Fibroblast of the aortic adventitia (primary cell): Measurements from ENCODE around the gene PRM3. TPM values are rescaled to one million over a fixed set of nuclear protein-coding genes. Genes with fewer than 3 reads are reported as not detected.

Experiments
- DNase-seq: peaks from one replicate; pipeline ENCODE4 v3.0.0-alpha.2; 2010; ENCODE audit warnings: low read depth
- H3K4me3 ChIP-seq: 2 replicates; pipeline ENCODE4 v1.5.1; 2011; ENCODE audit warnings: low read depth, mild to moderate bottlenecking, control low read depth, low read length, moderate library complexity
- total RNA-seq: library from RNA; depleted of rRNA; stranded (reverse); fragments of >200 nt; gene quantifications from 2 replicates; pipeline ENCODE4 v1.2.3, GENCODE V29; 2012; ENCODE audit warnings: low replicate concordance
- TF ChIP-seq, protein P1 (sequence below): IDR thresholded peaks from 2 replicates; pipeline ENCODE4 v1.5.1; 2011; ENCODE audit warnings: mild to moderate bottlenecking, low read length, control low read depth, inconsistent platforms; ENCODE audit not compliant: insufficient read depth

Gene PRM3
- total RNA-seq, 1 donor, result not detected

DNA sequence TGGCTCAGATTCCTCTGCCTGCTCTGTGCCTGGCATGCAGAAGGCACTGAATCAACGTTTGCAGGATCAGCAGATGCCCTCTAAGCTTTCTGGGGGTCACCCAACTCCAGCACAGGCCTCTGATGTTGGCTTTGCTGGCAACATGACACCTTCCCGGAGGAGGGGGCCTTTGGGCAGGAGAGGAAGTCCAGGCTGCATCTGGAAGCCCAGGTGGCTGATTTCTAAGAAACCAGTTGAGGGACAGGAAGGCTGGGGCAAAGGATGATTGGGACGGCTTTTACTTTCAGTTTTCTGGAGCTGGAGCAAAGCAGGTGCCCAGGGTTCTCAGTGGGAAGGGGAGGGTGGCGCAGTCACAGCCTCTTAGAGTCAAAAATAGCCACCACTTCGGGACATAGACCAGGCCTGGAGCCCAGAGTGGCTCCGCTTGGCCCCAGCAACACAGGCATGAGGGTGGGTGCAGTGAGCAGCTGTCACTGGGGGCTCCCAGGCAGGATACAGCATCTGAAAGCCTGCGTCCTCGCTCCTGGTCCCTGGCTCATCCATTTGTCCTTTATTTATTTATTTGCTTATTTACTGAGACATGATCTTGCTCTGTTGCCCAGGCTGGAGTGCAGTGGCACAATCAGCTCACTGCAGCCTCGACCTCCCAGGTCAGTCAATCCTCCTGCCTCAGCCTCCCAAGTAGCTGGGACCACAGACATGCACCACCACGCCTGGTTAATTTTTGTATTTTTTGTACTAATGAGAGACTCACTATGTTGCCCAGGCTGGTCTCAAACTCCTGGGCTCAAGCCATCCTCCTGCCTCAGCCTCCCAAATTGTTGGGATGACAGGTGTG, 32.6 kb downstream of the PRM3 start:
- TF ChIP-seq, protein P1, sequence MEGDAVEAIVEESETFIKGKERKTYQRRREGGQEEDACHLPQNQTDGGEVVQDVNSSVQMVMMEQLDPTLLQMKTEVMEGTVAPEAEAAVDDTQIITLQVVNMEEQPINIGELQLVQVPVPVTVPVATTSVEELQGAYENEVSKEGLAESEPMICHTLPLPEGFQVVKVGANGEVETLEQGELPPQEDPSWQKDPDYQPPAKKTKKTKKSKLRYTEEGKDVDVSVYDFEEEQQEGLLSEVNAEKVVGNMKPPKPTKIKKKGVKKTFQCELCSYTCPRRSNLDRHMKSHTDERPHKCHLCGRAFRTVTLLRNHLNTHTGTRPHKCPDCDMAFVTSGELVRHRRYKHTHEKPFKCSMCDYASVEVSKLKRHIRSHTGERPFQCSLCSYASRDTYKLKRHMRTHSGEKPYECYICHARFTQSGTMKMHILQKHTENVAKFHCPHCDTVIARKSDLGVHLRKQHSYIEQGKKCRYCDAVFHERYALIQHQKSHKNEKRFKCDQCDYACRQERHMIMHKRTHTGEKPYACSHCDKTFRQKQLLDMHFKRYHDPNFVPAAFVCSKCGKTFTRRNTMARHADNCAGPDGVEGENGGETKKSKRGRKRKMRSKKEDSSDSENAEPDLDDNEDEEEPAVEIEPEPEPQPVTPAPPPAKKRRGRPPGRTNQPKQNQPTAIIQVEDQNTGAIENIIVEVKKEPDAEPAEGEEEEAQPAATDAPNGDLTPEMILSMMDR, result no peak
- H3K4me3 ChIP-seq, result no peak overlapping the region
- no peak for DNase-seq

DNA sequence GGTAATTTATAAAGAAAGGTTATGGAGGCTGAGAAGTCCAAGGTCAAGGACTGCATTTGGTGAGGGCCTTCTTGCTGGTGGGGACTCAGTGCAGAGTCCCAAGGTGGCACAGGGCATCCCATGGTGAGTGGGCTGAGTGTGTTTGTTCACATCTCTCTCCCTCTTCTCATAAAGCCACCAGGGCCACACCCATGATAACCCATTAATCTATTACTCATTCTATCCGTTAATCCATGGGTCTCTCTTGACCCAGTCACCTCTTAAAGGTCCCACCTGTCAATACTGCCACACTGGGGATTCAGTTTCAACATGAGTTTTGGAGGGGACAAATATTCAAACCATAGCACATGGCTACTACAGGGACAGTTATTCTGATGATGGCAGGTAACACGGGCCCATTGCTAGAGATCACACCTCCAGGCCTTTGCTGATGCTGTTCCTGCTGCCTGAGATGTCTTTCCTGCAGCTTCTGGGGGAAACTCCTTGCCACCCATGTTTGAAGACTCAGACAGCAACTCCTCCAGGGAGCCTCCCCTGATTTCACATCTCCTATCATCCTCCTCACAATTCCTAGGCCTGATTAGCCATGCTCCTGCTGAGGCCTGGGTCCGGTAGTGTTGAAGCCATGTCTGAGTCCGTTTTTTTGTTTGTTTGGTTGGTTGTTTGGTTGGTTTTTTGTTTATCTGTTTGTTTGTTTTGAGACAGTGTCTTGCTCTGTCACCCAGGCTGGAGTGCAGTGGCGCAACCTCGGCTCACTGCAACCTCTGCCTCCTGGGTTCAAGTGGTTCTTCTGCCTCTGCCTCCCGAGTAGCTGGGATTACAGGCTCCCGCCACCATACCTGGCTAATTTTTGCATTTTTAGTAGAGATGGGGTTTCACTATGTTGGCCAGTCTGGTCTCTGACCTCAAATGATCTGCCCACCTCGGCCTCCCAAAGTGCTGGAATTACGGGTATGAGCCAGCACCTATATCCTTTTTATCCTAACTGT, 33.5 kb downstream of the PRM3 start:
- no peak overlapping the region for H3K4me3 ChIP-seq
- TF ChIP-seq, protein P1, result no peak
- DNase-seq, result no peak

DNA sequence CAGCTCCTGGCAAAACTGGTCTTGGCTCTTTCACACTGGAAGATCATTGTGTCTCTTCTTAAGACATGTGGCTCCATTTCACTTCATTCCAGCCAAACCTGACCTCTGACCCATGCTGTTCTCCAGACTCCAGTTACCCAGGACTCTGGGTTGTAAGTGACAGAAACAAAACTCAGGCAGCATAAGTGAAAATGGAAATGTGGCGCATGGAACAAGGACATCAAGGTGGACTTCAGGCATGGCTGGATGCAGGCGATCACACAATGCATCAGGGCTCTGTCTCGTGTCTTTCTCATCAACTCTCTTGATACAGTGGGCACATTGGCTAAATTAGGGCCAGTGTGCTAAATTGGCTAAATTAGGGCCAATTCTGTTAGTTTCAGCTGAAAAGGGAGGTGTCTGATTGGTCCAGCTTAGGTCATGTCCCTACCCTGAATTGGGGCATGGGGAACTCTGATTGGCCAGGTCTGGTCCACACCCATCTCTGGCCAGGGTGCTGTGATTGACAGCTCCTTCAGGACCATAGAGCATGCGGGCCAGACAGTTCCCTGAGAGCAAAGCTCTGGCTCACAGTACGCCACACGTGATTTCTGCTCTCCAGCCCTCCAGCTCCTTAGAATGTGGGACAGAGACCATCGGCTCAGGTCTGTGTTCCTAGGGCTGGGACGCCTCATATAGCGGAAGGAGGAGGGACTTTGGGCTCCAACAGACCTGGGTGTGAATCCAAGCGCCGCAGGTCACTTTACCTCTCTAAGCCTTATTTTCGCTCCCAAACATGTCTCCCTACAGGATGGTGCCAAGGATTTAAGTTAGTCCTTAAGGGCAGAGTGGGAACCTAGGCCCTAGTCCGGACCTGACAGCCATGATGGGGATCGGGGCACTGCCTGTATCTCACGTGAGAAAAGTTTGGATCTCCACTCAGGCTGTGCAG, 34.9 kb downstream of the PRM3 start:
- H3K4me3 ChIP-seq, result no peak overlapping the region
- TF ChIP-seq, protein P1, result no peak
- no peak for DNase-seq

DNA sequence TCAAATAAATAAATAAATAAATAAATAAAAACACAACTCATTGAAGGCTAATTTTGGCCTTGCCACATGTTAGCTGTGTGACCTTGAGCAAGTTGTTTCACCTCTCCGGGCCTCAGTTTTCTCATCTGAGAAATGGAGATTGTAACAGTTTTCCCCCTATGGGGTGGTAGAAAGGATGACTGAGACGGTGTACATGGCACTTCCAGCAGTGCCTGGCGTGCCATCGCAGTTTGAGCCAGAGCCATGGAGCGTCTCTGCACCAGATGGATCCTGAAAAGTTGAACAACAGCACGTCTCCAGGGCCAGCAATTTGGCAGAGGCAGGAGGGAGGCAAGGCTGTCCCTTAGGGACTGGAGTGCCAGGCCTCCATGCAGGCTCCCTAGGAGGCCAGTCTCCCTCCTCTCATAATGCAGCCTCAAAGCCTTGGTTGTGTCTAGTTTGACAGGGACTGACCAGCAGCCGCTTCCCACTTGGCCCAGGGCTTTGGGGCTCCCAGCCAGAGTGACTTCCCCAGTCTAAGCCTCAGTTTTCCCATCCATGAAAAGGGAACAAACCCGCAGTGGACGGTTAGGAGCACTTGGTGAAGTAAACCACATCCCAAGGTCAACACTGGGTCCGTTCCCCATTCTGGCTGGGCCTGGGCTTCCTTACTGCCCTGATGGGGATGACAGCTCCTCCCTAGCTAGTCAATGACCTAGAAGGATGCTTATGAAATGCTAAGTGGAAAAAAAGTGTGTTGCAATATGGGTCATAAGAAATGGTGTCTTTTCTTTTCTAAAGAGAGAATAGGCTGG, 36.8 kb downstream of the PRM3 start:
- TF ChIP-seq, protein P1, result no peak
- no peak for DNase-seq
- no peak overlapping the region for H3K4me3 ChIP-seq

DNA sequence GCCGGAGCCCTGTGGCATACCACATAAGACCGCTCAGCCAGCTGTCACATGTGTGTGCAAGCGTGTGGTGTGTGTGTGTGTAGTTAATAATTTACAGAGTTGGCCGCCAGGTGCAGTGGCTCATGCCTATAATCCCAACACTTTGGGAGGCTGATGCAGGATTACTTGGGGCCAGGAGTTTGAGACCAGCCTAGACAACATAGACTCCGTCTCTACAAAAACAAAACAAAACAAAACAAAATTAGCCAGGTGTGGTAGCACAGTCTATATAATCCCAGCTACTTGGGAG, 37.8 kb downstream of the PRM3 start:
- TF ChIP-seq, protein P1, result no peak
- no peak for DNase-seq
- no peak overlapping the region for H3K4me3 ChIP-seq
